Measurements from ENCODE around the gene NF2. TPM values are rescaled to one million over a fixed set of nuclear protein-coding genes. Genes with fewer than 3 reads are reported as not detected.

NF2 gene
- polyA plus RNA-seq, 2 of the 4 experiments (the other 2 are of a cell fraction), result 14.4 to 23.7 TPM

DNA sequence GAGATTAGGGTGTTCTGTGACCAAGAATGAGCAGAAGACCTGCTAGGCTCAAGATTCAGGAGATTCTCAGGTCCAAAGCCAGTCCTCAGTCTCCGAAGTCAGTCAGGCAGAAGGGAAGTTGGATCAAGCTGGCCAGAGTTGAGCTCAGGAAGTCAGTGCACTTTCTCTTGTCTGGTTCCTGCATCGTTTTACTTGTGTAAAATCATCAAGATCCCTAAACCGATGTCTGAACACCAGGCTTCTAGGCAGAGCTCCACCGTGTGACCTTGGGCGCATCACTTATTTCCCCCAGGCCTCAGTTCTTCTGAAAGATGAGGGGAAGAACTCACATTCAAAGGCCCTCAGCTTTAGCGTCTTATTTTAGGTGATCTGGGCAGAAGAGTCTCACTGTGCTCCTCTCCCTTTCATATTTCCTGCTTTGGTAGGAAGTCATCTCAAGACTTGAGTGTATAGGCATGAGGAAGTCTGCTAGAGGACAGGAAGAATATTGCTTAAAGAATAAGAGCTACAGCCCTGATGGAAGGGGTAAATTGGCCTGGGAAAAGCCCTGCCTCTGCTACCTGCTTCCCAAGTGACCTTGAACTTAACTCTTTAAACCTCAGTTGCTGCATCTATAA lies 20.2 kb downstream of the NF2 start:
- WGBS (ENCODE audit: missing lambda C conversion rate), result 83% methylated on average over 6 of the region's 6 CpGs
- peak overlapping the region; percentile 91 for H3K4me2 ChIP-seq
- ATAC-seq (no peak), DNase-seq (ENCODE audit: low read depth in 1 of 2, low spot score in 1 of 2) (no peak), FAIRE-seq (no peak)
- H3K9me3 ChIP-seq, result no peaks in the 10 kb centered on the region
- ChIA-PET POLR2A (interaction anchor here (1.4 kb wide), 1 partner anchor 19 kb away, joined by 3 read pairs; no protein-coding TSS in a partner anchor), CTCF (interaction anchor here (0.9 to 1.6 kb wide), 7 partner anchors 11 to 465 kb away, joined by 3 to 6 read pairs (median 3); partner anchors contain the start of gene THOC5)
- no peak for TF ChIP-seq RAD21 (conservative IDR thresholded peaks at IDR 0.05 in 1 of 2, IDR thresholded peaks at IDR 0.05 in 1 of 2)
- no peak for TF ChIP-seq MAZ (IDR thresholded peaks at IDR 0.05; ENCODE audit: borderline replicate concordance, low read depth, low read length)
- TF ChIP-seq ZC3H11A (IDR thresholded peaks at IDR 0.05), result no peak
- TF ChIP-seq FOSB (CRISPR knock-in tag; IDR thresholded peaks at IDR 0.05), result no peak
- TF ChIP-seq, protein P1, sequence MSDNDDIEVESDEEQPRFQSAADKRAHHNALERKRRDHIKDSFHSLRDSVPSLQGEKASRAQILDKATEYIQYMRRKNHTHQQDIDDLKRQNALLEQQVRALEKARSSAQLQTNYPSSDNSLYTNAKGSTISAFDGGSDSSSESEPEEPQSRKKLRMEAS (IDR thresholded peaks at IDR 0.05), result no peak
- TF ChIP-seq POLR2A (IDR thresholded peaks at IDR 0.05; ENCODE audit: low read length), result no peak
- no peak for TF ChIP-seq ZNF302 (CRISPR knock-in tag; IDR thresholded peaks at IDR 0.05)
- TF ChIP-seq, protein P2, sequence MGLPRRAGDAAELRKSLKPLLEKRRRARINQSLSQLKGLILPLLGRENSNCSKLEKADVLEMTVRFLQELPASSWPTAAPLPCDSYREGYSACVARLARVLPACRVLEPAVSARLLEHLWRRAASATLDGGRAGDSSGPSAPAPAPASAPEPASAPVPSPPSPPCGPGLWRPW (IDR thresholded peaks at IDR 0.05), result no peak
- TF ChIP-seq HOXB5 (CRISPR knock-in tag; IDR thresholded peaks at IDR 0.05), result no peak
- H3K4me1 ChIP-seq, result peaks cover 87% of the 10 kb centered on the region
- no peak overlapping the region for H3K4me3 ChIP-seq
- H3K27ac ChIP-seq, result peak overlapping the region; percentile 93 to 94

DNA sequence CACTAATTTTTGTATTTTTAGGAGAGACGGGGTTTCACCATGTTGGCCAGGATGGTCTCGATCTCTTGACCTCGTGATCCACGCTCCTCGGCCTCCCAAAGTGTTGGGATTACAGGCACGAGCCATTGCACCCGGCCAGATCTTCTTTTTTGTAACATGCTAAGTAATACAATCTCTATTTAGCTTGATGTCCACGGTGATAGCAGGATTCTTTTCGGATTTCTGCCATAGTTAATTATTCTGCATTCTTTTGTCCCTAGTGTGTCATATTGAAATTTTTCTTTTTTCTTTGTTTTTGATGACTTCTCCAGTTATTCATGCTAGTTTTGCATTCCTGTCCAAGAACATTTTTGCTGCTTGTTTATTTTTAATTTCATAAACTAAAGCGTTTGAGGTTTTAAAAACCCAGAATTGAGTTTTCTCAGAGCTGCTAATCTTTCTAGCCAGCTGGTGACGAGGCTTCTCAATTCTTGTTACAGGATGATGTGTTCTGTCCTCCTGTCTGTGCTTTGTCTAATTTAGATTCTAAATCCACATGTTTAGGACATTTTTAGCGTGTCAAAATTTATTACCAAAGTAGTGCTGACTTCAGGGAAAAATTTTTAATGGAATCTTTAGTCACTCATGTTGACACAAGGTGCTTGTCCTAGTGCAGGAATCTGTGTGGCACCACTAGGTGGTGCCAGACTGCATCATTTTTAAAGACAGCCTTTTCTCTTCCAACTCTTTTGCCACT lies 21.8 kb downstream of the NF2 start:
- H3K4me2 ChIP-seq, result peak overlapping the region; percentile 53
- 68% methylated on average over 12 of the region's 12 CpGs for WGBS (ENCODE audit: missing lambda C conversion rate)
- H3K9me3 ChIP-seq, result no peaks in the 10 kb centered on the region
- ChIA-PET POLR2A (no interaction called here), CTCF (interaction anchor here (0.5 to 4.0 kb wide), 39 partner anchors 9 to 666 kb away, joined by 3 to 38 read pairs (median 4); partner anchors contain the start of gene NIPSNAP1)
- peak overlapping the region; percentile 37 to 94; a peak in 5 of 6 replicates for H3K27ac ChIP-seq
- FAIRE-seq (no peak), ATAC-seq (peak; percentile 52 to 61; a peak in 3 of 6 replicates), DNase-seq (ENCODE audit: low read depth in 1 of 2, low spot score in 1 of 2) (peak; percentile 38 to 69)
- no peak overlapping the region for H3K4me3 ChIP-seq
- TF ChIP-seq SMC3 (IDR thresholded peaks at IDR 0.05) (peak; percentile 52), MAFK (IDR thresholded peaks at IDR 0.05; ENCODE audit: partially characterized antibody) (peak; percentile 86), RAD21 (conservative IDR thresholded peaks at IDR 0.05 in 1 of 2, IDR thresholded peaks at IDR 0.05 in 1 of 2) (peak; percentile 51 to 54; a peak in 4 of 5 replicates), RNF2 (IDR thresholded peaks at IDR 0.05; ENCODE audit: borderline replicate concordance, low read depth) (no peak)
- TF ChIP-seq, protein P3, sequence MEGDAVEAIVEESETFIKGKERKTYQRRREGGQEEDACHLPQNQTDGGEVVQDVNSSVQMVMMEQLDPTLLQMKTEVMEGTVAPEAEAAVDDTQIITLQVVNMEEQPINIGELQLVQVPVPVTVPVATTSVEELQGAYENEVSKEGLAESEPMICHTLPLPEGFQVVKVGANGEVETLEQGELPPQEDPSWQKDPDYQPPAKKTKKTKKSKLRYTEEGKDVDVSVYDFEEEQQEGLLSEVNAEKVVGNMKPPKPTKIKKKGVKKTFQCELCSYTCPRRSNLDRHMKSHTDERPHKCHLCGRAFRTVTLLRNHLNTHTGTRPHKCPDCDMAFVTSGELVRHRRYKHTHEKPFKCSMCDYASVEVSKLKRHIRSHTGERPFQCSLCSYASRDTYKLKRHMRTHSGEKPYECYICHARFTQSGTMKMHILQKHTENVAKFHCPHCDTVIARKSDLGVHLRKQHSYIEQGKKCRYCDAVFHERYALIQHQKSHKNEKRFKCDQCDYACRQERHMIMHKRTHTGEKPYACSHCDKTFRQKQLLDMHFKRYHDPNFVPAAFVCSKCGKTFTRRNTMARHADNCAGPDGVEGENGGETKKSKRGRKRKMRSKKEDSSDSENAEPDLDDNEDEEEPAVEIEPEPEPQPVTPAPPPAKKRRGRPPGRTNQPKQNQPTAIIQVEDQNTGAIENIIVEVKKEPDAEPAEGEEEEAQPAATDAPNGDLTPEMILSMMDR (IDR thresholded peaks at IDR 0.05), result peak; percentile 85
- H3K4me1 ChIP-seq, result peaks cover 78% of the 10 kb centered on the region

DNA sequence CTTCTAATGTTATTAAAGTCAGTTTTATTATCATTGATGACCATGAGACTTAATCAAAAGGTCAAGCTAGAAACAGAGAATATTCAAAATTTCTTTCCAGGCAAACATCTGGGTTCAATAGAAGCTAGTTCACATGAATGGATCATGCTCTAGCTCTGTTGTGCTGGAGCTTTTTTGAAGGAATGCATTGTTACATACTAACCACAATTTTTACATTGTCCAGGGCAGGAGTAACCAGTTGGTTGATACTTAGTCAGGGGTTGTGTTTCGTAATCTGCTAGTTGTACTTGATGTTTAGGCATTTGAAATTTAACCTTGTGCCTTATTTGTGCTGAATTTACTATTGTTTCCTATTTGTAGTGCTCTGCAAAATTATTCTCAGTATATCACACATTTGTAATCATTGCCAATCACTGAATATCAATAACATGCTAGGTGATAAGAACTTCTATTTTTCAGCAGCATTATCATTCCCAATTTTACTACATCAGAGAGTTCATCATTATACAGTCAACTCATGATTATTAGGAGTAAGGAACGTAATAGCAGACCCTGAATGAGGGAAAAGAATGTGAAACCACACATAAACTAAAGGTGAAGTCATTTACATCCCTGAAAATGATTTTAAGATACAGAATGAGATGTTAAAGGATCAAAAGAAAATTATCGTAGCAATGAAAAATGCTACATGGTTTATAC lies 23.2 kb downstream of the NF2 start:
- POLR2A ChIA-PET, result interaction anchor here (0.7 kb wide), 1 partner anchor 295 kb away, joined by 4 read pairs; no protein-coding TSS in a partner anchor
- Histone ChIP-seq H3K27ac (peak overlapping the region in 1 of 2 experiments; percentile 94; a peak in 3 of 6 replicates), H3K9me3 (no peaks in the 10 kb centered on the region), H3K4me1 (peaks cover 65% of the 10 kb centered on the region), H3K4me2 (peak overlapping the region; percentile 53), H3K4me3 (no peak overlapping the region)
- 87% methylated on average over 3 of the region's 3 CpGs for WGBS (ENCODE audit: missing lambda C conversion rate)
- 0 out of 4 replicates have a peak, but pooled peaks of 1 of the 2 experiments have one; percentile 14 for TF ChIP-seq CEBPB (IDR thresholded peaks at IDR 0.05)
- TF ChIP-seq EHMT2 (IDR thresholded peaks at IDR 0.05; ENCODE audit: low read depth), result no peak
- DNase-seq (ENCODE audit: low read depth in 1 of 2, low spot score in 1 of 2) (no peak), ATAC-seq (no peak), FAIRE-seq (no peak)
- CTCF ChIA-PET, result interaction anchor here (0.6 to 4.0 kb wide), 15 partner anchors 8 to 470 kb away, joined by 3 to 38 read pairs (median 5); partner anchors contain the start of gene NIPSNAP1

All from A549 (cell line).